A549 (cell line): ENCODE measurements around the gene SLU7. TPM values are rescaled to one million over a fixed set of nuclear protein-coding genes. Genes with fewer than 3 reads are reported as not detected.

Experiments
- ATAC-seq, 2 experiments: fragments of 200-7000 bp in 1 of 2; fragments of >200 bp in 1 of 2; cut with Nextera tagmentation in 1 of 2; cut with Tn5 transposase in 1 of 2; 3 replicates each; pipeline versions ENCODE4 v1.8.0 to v1.9.1; 2018 to 2020; ENCODE audit warnings: mild to moderate bottlenecking in 1 of 2, moderate library complexity in 1 of 2
- CTCF ChIA-PET: fragments of 300-600 bp; sonication (Branson Sonifier 250); formaldehyde crosslinking; extraction: SDS; loops from one replicate; lab custom pipeline; 2021; ENCODE audit warnings: antibody characterized with exemption, inconsistent platforms; lab: Yijun Ruan, JAX
- POLR2A ChIA-PET: fragments of 350-600 bp; formaldehyde crosslinking; extraction: SDS; loops from one replicate; lab custom pipeline; 2021; ENCODE audit warnings: antibody characterized with exemption, inconsistent platforms; lab: Yijun Ruan, JAX
- DNase-seq, 2 experiments: peaks; one replicate each; pipeline versions ENCODE4 v3.0.0 to v3.0.0-alpha.2; 2011 to 2016; ENCODE audit warnings: low read depth in 1 of 2, low spot score in 1 of 2
- FAIRE-seq: peaks from 2 replicates; lab custom pipeline; 2011; peaks lifted over from hg19 to GRCh38; lab: Jason Lieb, UNC
- H3K27ac ChIP-seq, 2 experiments: fragments of >200 bp; sonication (Bioruptor Twin); formaldehyde crosslinking; 3 replicates each; pipeline ENCODE4 v1.5.1; 2016 to 2017
- H3K4me1 ChIP-seq: fragments of >200 bp; sonication (Bioruptor Twin); formaldehyde crosslinking; 3 replicates; pipeline ENCODE4 v1.6.1; 2016
- H3K4me2 ChIP-seq: fragments of >200 bp; sonication (Bioruptor Twin); formaldehyde crosslinking; 3 replicates; pipeline ENCODE4 v1.6.1; 2016
- H3K4me3 ChIP-seq: fragments of >200 bp; sonication (Bioruptor Twin); formaldehyde crosslinking; 3 replicates; pipeline ENCODE4 v1.5.1; 2016
- H3K9me3 ChIP-seq: fragments of >200 bp; sonication (Bioruptor Twin); formaldehyde crosslinking; 3 replicates; pipeline ENCODE4 v1.6.1; 2016
- BHLHE40 ChIP-seq: IDR thresholded peaks from 2 replicates; pipeline ENCODE4 v1.6.1; 2012; ENCODE audit warnings: low read depth, low read length, inconsistent platforms
- EHMT2 ChIP-seq: fragments of 200-600 bp; sonication (generic); IDR thresholded peaks from 2 replicates; pipeline ENCODE4 v1.6.1; 2016; ENCODE audit warnings: antibody characterized with exemption, low read depth, mild to moderate bottlenecking, moderate library complexity
- FOSL2 ChIP-seq, 2 experiments: fragments of 450-650 bp in 1 of 2; fragments of >200 bp in 1 of 2; sonication (Bioruptor Twin) in 1 of 2; formaldehyde crosslinking; IDR thresholded peaks; 2 replicates each; pipeline versions ENCODE4 v1.5.0 to v1.6.1; 2016 to 2020; ENCODE audit warnings: mild to moderate bottlenecking in 1 of 2, moderate library complexity in 1 of 2
- HDAC2 ChIP-seq: fragments of 200-600 bp; sonication (generic); IDR thresholded peaks from 2 replicates; pipeline ENCODE4 v1.6.1; 2016
- HES2 ChIP-seq: fragments of >200 bp; sonication (Bioruptor Twin); formaldehyde crosslinking; IDR thresholded peaks from 2 replicates; pipeline ENCODE4 v1.6.1; 2016
- JUN ChIP-seq, 2 experiments: fragments of >200 bp; sonication (Bioruptor Twin); formaldehyde crosslinking; IDR thresholded peaks; 2 replicates in 1 of 2; 3 replicates in 1 of 2; pipeline ENCODE4 v1.6.1; 2016 to 2017
- JUNB ChIP-seq: fragments of >200 bp; sonication (Bioruptor Twin); formaldehyde crosslinking; IDR thresholded peaks from 2 replicates; pipeline ENCODE4 v1.6.1; 2016
- MAFK ChIP-seq: fragments of 450-650 bp; IDR thresholded peaks from 2 replicates; pipeline ENCODE4 v1.6.1; 2014; ENCODE audit not compliant: partially characterized antibody
- RAD21 ChIP-seq, 2 experiments: fragments of >200 bp in 1 of 2; sonication (Bioruptor Twin) in 1 of 2; formaldehyde crosslinking in 1 of 2; IDR thresholded peaks in 1 of 2; conservative IDR thresholded peaks in 1 of 2; 2 replicates in 1 of 2; 3 replicates in 1 of 2; pipeline ENCODE4 v1.6.1; 2012 to 2018; ENCODE audit warnings: inconsistent platforms in 1 of 2
- RARB ChIP-seq: fragments of 250-450 bp; sonication (Bioruptor Pico); IDR thresholded peaks from 2 replicates; pipeline ENCODE4 v1.8.0; 2021; ENCODE audit warnings: mild to moderate bottlenecking, moderate library complexity
- REST ChIP-seq: fragments of 200-600 bp; sonication (generic); IDR thresholded peaks from 2 replicates; pipeline ENCODE4 v1.6.1; 2016; ENCODE audit warnings: antibody characterized with exemption, mild to moderate bottlenecking, moderate library complexity
- SMC3 ChIP-seq: fragments of >200 bp; sonication (Bioruptor Twin); formaldehyde crosslinking; IDR thresholded peaks from 3 replicates; pipeline ENCODE4 v1.6.1; 2018; ENCODE audit warnings: inconsistent platforms
- SREBF2 ChIP-seq: fragments of 450-650 bp; IDR thresholded peaks from 2 replicates; pipeline ENCODE4 v1.6.1; 2014; ENCODE audit warnings: mild to moderate bottlenecking, moderate library complexity
- TFCP2L1 ChIP-seq: fragments of 250-450 bp; sonication (Bioruptor Pico); IDR thresholded peaks from 2 replicates; pipeline ENCODE4 v1.5.0; 2021; ENCODE audit warnings: mild to moderate bottlenecking
- ZSCAN20 ChIP-seq: fragments of 250-450 bp; sonication (Bioruptor Pico); IDR thresholded peaks from 2 replicates; pipeline ENCODE4 v1.8.0; 2022; ENCODE audit warnings: mild to moderate bottlenecking, moderate library complexity
- WGBS: methylation state at CpG from one replicate; pipeline ENCODE4 v1.1.6; 2017; ENCODE audit errors: missing lambda C conversion rate; 5-methylcytosine and 5-hydroxymethylcytosine counted together
- polyA plus RNA-seq, 4 experiments: library from polyadenylated mRNA; depleted of rRNA in 3 of 4; stranded (reverse); fragments of >200 nt; fragmentation: RNase III in 1 of 4; extraction: RNeasy Plus Mini Kit Qiagen cat#74134 plus additional on column Dnase treatment in 1 of 4; gene quantifications; 2 replicates in 3 of 4; 3 replicates in 1 of 4; pipeline ENCODE4 v1.2.3, GENCODE V29; 2011 to 2017
- TF ChIP-seq, protein P1 (sequence below): fragments of >200 bp; sonication (Bioruptor Twin); formaldehyde crosslinking; IDR thresholded peaks from 3 replicates; pipeline ENCODE4 v1.5.1; 2016
- TF ChIP-seq, protein P2 (sequence below): fragments of 450-650 bp; IDR thresholded peaks from 2 replicates; pipeline ENCODE4 v1.6.1; 2014; ENCODE audit warnings: antibody characterized with exemption
- TF ChIP-seq, protein P3 (sequence below): fragments of >200 bp; sonication (Bioruptor Twin); formaldehyde crosslinking; IDR thresholded peaks from 3 replicates; pipeline ENCODE4 v1.6.1; 2016

Gene SLU7
- polyA plus RNA-seq, 2 of the 4 experiments (the other 2 are of a cell fraction): 67.0 to 75.5 TPM

- H3K4me2 ChIP-seq: no peak overlapping the region
- H3K4me1 ChIP-seq: no peaks in the 10 kb centered on the region
- H3K27ac ChIP-seq: no peak overlapping the region
- CTCF ChIA-PET: interaction anchor here (1.5 to 2.9 kb wide), 3 partner anchors 14 to 161 kb away, joined by 3 to 17 read pairs (median 8); no protein-coding TSS in a partner anchor
- DNase-seq (no peak), ATAC-seq (no peak), FAIRE-seq (no peak)
- H3K4me3 ChIP-seq: no peak overlapping the region
- TF ChIP-seq ZSCAN20 (no peak), FOSL2 (IDR thresholded peaks at IDR 0.05) (no peak), FOSL2 (CRISPR knock-in tag; IDR thresholded peaks at IDR 0.05) (no peak), BHLHE40 (no peak), RARB (CRISPR knock-in tag) (no peak), JUNB (no peak), RAD21 (conservative IDR thresholded peaks at IDR 0.05 in 1 of 2, IDR thresholded peaks at IDR 0.05 in 1 of 2) (no peak), SREBF2 (no peak), MAFK (no peak), REST (no peak), HES2 (no peak), TFCP2L1 (CRISPR knock-in tag) (no peak)
- TF ChIP-seq, protein P1, sequence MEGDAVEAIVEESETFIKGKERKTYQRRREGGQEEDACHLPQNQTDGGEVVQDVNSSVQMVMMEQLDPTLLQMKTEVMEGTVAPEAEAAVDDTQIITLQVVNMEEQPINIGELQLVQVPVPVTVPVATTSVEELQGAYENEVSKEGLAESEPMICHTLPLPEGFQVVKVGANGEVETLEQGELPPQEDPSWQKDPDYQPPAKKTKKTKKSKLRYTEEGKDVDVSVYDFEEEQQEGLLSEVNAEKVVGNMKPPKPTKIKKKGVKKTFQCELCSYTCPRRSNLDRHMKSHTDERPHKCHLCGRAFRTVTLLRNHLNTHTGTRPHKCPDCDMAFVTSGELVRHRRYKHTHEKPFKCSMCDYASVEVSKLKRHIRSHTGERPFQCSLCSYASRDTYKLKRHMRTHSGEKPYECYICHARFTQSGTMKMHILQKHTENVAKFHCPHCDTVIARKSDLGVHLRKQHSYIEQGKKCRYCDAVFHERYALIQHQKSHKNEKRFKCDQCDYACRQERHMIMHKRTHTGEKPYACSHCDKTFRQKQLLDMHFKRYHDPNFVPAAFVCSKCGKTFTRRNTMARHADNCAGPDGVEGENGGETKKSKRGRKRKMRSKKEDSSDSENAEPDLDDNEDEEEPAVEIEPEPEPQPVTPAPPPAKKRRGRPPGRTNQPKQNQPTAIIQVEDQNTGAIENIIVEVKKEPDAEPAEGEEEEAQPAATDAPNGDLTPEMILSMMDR: no peak
- WGBS: 57% methylated on average over 4 of the region's 4 CpGs
- no peaks in the 10 kb centered on the region for H3K9me3 ChIP-seq
- POLR2A ChIA-PET: no interaction called here
Observed at GRCh38 chr5:160359816-160360215, 59.1 kb downstream of the SLU7 start.

GRCh38 chr5:160359242-160359641 lies 59.6 kb downstream of the SLU7 start:
- H3K9me3 ChIP-seq: no peaks in the 10 kb centered on the region
- no peak overlapping the region for H3K4me2 ChIP-seq
- ATAC-seq (no peak), FAIRE-seq (no peak), DNase-seq (no peak)
- H3K4me1 ChIP-seq: no peaks in the 10 kb centered on the region
- H3K4me3 ChIP-seq: no peak overlapping the region
- TF ChIP-seq, protein P2, sequence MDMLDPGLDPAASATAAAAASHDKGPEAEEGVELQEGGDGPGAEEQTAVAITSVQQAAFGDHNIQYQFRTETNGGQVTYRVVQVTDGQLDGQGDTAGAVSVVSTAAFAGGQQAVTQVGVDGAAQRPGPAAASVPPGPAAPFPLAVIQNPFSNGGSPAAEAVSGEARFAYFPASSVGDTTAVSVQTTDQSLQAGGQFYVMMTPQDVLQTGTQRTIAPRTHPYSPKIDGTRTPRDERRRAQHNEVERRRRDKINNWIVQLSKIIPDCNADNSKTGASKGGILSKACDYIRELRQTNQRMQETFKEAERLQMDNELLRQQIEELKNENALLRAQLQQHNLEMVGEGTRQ: no peak
- no peak for TF ChIP-seq RAD21 (conservative IDR thresholded peaks at IDR 0.05 in 1 of 2, IDR thresholded peaks at IDR 0.05 in 1 of 2)
- TF ChIP-seq HDAC2: no peak
- TF ChIP-seq, protein P3, sequence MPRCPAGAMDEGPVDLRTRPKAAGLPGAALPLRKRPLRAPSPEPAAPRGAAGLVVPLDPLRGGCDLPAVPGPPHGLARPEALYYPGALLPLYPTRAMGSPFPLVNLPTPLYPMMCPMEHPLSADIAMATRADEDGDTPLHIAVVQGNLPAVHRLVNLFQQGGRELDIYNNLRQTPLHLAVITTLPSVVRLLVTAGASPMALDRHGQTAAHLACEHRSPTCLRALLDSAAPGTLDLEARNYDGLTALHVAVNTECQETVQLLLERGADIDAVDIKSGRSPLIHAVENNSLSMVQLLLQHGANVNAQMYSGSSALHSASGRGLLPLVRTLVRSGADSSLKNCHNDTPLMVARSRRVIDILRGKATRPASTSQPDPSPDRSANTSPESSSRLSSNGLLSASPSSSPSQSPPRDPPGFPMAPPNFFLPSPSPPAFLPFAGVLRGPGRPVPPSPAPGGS: no peak
- no peak for TF ChIP-seq HES2
- no peak for TF ChIP-seq JUN (IDR thresholded peaks at IDR 0.05)
- no peak for TF ChIP-seq EHMT2
- no peak for TF ChIP-seq SMC3
- CTCF ChIA-PET: interaction anchor here (1.0 to 3.1 kb wide), 3 partner anchors 14 to 333 kb away, joined by 3 to 22 read pairs (median 4); no protein-coding TSS in a partner anchor
- 19% methylated on average over 1 of the region's 1 CpG for WGBS
- POLR2A ChIA-PET: no interaction called here
- no peak overlapping the region for H3K27ac ChIP-seq
